GM19240 (cell line): ENCODE results near the gene KCNMA1.
"Not testable (repeated sequence)": the region's sequence is repeated elsewhere in the genome, so short reads cannot be mapped to it uniquely, and the experiment has no call there.

Experiments
- DNase-seq: peaks from one replicate; pipeline ENCODE4 v3.0.0; 2011; ENCODE audit warnings: low spot score; ENCODE audit not compliant: insufficient read length

KCNMA1 gene

DNA sequence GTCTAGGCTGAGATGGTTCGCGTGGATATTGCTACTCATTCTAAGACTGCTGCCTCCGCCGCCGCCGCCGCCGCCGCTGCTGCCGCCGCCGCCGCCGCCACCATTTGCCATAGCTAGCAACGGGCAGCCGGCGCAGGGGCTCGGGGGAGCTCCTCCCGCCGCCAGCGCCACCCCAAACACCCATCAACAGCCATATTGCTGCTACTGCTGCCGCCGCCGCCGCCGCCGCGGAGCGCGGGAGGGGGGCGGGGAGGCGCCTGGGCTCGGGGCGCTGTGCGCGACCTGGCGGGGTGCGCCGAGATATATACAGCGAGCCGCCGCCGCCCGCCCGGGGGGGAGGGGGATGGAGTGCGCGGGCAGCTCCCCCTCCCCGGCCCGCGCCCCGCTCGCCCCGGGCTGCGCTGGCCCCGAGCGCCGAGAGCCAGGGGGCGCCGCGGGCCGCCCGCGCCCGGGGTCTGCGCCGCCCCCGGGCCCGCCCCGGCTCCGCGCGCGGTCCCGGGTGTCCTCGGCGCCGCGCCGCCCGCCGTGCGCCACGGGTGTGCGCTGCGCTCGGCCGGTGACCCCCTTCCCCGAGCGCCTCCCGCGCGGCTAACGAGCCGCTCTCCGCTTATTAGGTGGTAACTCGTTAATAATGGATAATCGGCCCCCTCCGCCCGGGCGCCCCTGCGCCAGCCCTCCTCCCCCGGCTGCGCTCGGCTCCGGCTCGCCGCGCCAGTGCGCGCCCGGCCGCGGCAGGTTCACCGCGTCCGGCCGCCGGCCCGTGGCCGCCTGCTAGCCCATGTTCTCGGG lies at the start of gene KCNMA1:
Gene KCNMA1, minus strand, starts transcription at position 277 of the 789 bp plus-strand sequence.
- DNase-seq: no peak

DNA sequence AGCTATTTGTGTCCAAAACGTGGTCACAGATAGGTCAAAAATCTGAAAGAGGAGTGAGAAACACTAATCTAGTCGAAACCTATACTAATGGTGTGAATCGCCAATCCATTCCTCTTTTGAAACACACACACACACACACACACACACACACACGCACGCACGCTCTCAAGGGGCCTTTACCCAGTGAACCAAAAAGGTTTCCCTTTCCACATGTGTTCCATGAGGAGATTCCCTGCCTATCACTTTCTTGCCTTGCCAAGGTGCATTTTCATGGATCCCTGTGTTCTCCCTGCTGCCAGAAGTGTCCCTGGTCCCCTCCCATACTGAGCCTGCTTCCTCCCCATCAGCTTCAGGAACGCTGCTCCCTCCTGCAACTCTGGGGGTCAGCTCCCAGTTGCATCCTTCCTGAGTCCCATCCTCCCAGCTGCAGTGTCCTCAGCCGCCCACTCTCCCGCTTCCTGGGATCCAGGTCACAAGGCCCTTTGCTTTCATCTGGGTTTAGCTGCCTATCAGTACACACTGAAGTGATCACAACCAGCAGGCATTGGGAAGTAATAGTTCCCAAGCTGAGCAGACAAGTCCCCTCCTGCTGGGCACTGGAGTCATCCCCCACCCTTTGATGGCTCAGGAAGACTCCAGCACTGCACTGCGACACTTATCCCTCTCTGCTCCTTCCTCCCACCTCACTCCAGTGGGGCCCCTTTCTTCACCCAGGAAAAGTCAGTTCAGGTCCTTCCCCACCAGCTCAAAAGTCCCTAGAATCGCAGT lies 49.2 kb upstream of the KCNMA1 start:
- DNase-seq: no peak

DNA sequence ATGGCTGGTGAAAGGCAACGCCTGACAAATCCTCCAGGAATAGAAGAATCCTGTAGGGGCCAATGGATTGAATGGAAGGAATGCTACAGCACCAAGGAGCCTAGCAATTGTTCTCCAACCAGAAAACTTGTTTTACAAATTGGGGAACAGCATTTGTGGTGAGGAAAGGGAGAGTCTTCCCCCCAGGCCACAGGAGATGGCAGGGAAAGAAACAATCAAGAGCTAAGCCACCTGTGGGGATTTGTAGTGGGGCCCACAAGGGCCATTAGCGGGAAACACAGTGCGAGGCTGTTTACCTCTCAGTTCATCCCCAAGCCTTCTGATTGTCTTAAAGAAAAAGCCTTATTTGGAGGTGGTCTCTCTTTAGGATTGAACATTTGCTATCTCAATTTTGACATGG lies 48.5 kb upstream of the KCNMA1 start:
- DNase-seq: no peak

DNA sequence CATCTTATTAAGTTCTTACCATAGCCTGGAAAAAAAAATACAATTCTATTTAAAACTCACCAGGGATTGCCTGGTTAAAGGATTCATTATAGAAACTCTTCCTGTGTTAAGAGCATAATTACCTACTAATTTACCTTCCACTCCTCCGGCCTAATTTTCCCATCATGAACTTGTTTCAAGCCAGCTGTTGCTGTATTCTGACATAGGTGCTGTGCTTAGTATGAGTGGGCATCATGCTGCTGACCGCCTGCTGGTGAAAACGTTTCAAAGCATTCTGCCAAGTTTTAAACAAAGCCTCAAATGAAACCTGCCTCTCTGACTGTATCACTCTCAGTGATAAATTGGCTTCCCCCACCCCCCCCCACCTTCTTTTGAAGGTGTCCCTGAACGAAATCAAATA lies 47.8 kb upstream of the KCNMA1 start:
- DNase-seq: no peak

DNA sequence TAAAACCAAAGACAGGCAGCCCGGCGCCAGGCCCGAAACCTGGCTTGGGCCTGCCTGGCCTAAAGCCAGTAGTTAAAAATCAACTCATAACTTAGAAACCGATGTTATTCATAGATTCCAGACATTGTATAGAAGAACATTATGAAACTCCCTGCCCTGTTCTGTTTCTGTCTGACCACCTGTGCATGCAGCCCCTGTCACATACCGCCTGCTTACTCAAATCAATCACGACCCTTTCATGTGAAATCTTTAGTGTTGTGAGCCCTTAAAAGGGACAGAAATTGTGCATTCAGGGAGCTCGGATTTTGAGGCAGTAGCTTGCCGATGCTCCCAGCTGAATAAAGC lies 45.5 kb upstream of the KCNMA1 start:
- DNase-seq: not testable (repeated sequence)

DNA sequence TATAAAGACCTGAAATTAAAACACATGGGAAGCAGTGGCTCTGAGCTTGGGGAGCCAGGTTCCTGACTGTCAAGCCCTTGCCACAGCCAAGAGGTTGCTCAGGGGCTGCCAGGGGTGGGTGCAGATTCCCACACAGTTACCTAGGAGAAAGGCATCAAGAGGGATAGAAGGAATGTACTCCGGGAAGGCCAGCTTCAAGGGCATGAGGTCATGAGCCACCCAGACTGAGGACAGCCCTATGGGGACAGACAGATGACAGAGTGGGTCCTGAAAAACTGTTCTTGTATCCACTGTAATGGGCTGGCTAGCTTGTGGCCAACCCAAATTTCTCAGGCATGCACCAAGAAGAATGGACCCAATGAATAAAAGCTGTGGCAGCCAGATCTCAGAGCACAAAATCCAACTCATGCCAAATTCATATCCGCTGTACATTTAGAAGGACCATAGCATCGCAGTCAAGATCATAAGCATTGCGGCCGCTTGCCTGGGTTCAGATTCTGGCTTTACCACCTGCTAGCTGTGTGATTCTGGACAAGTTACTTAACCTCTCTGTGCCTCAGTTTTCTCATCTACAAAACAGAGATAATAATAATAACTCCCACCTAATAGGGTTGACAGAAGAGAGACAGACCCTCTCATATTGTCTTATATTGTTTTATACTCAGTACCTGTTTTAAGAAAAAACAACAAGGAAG lies 44.9 kb upstream of the KCNMA1 start:
- DNase-seq: no peak

DNA sequence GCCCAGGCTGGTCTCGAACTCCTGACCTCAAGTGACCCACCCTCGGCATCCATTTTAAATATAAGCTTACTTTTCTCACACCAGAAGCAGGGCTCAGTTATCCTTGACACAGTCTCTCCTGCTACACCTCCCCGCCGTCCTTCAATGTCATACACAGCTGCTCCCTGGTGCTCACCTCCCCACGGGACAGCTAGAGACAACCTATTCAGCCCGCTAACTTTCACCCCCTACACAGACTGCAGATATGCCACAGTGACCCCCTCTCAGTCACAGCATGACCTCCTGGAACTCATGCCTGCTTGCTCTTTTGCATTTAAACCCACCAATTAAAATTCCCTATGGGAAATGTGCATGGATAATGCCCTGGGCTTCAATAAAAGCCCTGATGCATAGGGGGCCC lies 44.2 kb upstream of the KCNMA1 start:
- no peak for DNase-seq

DNA sequence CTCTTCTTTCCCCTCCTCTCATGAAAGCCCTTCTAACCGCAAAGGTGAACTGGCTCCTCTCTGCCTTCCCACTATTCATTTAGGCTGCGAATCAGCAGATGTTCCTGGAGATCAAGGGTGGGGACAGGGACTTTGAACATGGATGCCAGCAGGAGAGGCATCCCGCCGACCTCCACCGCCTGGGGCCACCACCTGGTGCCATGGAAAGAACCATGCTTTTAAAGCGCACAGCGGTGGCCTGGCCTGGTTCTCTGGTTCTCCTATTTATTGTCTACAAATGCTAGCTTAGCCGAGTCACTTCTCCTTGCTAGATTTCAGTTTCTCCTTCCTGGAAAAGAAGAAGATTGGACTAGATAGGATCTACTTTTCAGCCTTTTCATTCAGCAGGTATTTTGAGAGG lies 43.2 kb upstream of the KCNMA1 start:
- no peak for DNase-seq

DNA sequence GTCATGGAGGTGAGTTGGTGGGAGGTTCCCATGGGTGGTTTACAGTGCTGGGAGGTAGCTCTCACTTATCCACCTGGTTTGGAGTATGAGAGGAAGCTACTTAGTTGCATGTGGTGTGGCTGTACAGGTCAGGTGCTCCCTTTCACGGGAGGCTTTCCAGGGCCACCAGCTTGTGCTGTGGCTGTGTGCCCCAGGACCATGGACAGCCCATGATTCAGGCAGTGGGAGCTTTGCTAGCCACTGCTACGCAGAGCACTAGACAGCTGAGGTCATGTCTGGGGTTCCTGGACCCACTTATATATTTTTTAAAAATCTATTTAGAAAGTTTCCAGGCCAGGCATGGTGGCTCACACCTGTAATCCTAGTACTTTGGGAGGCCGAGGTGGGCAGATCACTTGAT lies 42.5 kb upstream of the KCNMA1 start:
- no peak for DNase-seq

DNA sequence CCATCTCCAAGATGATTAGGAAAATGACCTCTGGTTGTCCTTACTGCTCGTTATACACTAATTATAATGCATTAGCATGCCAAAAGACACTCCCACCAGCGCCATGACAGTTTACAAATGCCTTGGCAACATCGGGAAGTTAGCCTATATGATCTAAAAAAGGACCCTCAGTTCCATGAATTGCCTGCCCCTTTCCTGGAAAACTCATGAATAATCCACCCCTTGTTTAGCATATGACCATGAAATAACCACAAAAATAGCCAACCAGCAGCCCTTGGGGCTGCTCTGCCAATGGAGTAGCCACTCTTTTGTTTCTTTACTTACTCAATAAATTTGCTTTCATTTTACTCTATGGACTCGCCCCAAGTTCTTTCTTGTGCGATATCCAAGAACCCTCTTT lies 41.6 kb upstream of the KCNMA1 start:
- DNase-seq: no peak

DNA sequence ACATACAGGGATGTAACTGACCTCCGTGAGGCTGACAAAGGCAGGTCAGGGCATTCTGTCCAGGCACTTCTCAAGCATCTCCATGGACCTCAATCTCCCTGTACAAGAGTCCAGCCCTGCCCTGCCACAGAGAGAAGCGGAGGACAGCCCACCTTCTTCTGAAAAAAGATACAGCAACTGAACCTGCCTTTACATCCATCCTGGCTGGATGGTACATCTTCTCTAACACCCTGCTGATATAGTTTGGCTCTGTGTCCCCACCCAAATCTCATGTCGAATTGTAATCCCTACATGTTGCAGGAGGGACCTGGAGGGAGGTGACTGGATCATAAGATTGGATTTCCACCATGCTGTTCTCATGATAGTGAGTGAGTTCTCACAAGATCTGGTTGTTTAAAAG lies 40.5 kb upstream of the KCNMA1 start:
- DNase-seq: no peak

DNA sequence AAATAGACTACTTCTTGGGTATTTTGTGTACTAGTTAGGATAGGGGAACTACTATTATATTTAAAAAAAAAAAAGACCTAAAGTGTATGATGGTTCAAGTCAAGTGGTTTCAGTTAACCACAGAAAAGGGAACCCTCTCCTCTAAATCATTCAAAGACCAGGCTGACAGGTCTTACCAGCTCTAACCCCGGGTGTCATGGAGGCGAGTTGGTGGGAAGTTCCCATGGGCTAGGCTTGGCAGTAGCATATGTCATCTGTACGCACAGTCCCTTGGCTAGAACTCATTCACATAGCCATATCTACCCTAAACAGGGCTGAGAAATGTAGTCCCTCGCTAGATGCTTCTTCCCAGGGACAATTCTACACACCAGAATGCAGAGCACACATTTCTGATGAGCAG lies 37.7 kb upstream of the KCNMA1 start:
- DNase-seq: no peak

DNA sequence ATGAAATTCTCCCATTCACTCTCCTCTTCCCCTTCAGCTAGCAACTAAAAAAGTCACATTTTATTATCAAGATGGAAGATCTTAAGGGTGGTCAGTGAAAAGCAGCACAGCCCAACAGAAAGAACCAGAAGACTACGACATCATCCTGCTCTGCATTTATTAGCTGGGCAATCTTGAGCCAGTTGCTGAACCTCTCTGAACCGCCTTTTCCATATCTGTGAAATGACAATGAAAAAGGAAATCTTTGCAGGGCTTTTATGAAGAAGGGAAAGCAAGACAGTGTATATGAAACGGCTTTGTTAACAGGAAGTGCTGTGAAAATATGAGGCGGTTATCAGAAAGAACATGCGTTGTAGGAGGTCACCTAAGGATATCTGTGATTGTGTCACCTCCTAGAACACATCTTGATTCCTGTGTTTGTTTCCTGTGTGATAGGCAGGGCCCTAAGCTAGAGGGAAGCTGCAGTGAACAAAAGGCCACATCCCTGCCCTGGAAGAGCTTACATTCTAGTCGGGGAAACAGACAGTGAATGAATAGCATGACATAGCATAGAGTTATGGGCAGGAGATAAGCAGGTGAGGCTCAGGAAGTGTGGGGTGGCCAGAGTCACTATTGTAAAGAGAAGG lies 36.0 kb upstream of the KCNMA1 start:
- DNase-seq: no peak

DNA sequence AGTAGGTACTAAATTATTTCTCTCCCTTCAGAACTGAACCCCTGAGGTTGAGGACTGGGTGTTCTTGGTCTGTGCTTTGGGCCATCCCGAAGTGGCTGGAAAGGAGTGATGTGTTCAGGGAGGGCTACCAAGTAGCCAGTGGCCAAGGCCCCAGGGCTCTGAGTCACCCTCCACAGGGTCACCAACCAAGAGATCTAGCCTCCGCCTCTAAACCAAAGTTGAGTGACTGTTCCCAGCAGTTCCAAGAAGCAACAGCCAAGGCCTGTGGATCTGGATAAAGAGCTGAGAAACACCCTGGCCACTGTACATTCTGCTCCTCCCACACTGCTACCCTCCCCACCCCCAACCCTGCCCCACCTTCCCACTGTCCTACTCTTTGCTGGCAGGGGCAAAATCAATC lies 35.5 kb upstream of the KCNMA1 start:
- no peak for DNase-seq

DNA sequence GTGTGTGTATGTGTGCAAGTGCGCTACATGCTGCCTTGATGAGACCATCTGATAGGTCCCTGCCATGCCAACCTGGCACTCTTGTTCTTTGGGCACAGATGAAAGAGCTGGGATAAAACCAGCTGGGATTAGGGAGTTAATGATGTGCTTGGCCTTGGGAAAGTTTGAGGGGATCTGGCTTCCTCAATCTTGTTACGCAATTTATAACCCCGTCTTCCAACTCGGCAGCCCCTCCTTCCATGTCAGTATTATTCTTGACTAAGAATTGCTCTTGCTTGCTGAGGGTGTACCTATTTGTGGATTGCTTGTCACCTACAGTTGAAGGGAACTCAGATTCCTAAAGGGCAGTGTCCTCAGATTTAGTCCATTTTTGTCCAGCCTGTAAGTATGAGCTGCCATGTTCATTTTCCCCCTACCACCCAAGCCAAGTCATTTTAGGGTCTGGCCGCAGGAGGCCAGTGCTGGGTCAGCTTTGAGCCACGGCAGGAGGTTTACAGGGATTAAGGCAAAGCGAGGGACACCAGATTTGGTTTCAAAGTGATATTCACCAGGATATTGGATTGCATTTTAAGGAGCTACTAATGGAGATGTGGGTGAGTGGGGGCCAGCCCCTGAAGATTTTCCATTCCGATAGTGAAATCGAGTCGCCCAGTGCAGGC lies 34.1 kb upstream of the KCNMA1 start:
- no peak for DNase-seq

DNA sequence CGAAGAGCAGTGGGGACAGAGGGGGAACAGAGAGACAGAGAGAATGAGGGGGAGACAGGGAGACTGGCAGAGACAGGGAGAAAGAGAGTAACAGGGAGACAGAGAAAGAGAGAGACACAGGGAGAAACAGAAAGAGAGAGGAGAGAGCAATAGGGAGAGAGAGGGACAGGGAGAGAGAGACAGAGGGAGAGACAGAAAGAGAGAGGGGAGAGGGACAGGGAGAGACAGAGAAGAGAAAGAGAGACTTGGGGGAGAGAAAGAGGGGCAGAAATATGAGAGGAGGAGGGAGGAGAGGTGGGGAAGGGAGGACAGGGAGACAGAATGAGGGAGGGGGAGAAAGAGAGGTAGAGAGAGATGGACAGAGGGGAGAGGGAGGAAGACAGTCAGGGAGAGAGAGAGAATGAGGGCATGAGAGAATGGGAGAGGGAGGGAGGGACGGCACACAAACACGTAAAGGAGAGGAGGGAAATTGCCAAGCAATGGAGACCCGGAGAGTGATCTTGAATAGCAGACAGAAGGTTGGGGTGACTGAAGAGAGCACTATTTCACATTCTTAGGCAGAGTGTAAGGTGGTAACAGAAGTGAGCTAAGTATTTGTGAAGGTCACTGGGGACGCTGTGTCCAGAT lies 33.3 kb upstream of the KCNMA1 start:
- DNase-seq: no peak

DNA sequence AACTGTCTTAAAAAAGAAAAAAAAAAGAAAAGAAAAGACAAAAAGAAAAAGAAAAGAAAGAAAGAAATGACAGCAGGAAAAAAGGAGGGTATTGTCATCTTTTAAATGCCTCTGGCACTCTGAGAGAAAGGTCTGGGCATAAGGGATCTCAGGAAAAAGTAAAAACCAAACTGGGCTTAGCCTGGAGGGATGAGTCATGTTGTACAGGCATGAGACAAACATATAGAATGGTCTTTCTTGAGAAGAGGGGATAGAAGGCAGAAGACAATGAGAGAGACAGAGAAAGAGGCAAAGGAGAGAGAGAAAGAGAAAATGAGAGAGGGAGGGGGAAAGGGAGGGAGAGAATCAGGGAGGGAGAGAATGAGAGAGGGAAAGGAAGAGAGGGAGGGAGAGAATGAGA lies 32.3 kb upstream of the KCNMA1 start:
- no peak for DNase-seq

DNA sequence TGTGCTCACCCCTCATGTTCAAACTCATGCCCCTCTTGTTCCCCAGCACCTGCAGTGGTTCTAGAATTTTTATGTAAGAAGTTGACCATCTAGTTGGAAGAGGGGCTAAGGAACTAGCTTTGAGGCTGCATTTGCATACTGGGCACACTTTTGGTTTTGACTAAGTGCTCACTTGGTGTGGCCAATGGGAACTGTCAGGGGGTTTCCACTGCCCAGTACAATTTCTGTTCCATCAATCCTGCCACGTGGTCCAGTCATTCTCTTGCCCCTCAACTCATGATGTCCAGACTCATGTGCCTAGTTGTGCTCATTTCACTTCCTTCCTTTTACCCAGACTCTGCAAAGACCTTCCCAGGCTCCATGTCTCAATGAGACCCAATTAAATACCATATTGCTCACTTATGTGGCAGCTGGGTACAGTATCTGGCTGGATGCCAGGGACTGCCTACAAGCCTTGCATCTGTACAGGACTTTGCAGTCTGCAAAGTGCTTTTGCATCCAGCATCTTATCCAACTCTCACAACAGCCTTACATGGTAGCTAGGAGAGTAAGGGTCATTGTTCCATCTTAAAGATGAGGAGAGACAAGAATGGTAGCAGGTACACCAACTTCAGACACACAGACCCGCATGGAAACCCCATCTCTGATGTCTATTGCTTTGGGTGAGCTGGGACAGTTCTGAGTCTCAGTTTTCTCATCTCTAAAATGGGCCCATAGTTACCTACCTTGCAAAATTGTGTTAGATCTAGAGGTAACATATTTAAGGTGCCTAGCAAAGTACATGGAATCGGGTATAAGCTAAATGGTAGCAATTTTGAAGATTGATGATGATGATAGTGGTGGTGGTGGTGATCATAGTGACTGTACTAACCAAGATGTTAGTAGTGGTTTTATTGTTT lies 30.1 kb upstream of the KCNMA1 start:
- no peak for DNase-seq

DNA sequence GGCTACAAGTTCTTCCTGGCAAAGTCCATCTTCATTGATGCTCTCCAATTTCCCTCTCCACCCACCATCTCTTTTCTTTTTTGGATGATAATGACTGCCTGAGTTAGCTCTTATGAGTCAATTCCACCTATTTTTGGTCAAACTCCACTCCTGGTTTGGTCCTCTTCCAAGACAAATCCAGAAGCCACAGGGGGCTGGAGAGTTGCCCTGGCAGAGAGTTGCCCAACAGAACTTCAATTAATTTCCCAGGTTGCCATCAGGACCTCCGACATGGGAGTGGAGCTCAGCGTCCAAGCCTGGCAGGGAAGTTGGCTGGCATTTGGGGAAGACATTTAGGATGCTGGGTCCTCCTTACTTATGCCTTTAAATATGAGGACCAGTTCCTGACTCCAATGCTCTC lies 29.2 kb upstream of the KCNMA1 start:
- DNase-seq: no peak

DNA sequence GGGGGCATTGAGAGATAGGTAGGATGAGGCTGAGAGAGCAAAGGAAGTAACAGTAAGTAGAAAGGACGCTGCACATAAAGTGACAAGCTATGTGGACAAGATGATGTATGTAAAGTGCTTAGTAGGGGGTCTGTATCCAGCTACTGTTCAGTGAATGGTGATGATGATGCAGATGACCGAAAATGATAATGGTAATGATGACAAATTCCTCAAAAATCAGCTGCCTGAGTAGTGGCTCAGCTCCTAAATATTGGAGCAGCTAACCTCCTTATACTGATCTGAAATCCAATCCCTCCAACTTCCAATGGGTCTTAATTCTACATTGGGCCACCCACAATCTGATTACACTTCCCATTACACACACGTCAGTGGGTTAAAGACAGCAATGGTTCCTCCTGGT lies 27.1 kb upstream of the KCNMA1 start:
- no peak for DNase-seq
